ENCODE data around the gene OR2D3.

OR2D3 gene

GRCh38 chr11:6919698-6920097 is 1.1 kb upstream of the OR2D3 start:
- no peak for TF ChIP-seq CTCF (IDR thresholded peaks at IDR 0.05; ENCODE audit: low read depth, low read length, poor library complexity, severe bottlenecking)
- TF ChIP-seq EZH2phosphoT487 (IDR thresholded peaks at IDR 0.05; ENCODE audit: borderline replicate concordance, low read length) = no peak
- Histone ChIP-seq H3K9me2 (replicated peaks; ENCODE audit: control insufficient read depth, low read length) (no peaks in the 10 kb centered on the region), H3K4me1 (ENCODE audit: control insufficient read depth, low read length) (no peaks in the 10 kb centered on the region), H3F3A (ENCODE audit: control insufficient read depth, insufficient read depth) (no peaks in the 10 kb centered on the region), H3K27me3 (ENCODE audit: control insufficient read depth, low read length) (no peaks in the 10 kb centered on the region), H4K20me1 (ENCODE audit: control insufficient read depth, insufficient read depth, low read depth, low read length) (no peaks in the 10 kb centered on the region), H3K9me3 (ENCODE audit: control insufficient read depth, insufficient read depth, low read length) (no peaks in the 10 kb centered on the region), H3K27ac (ENCODE audit: low read depth, low read length) (no peak overlapping the region), H3K4me2 (ENCODE audit: low read length) (no peak overlapping the region), H3K36me3 (ENCODE audit: control insufficient read depth, low read length) (no peaks in the 10 kb centered on the region), H3K4me3 (ENCODE audit: low read length) (no peak overlapping the region), H3K79me2 (ENCODE audit: control insufficient read depth, low read length) (no peaks in the 10 kb centered on the region)

GRCh38 chr11:6925007-6925577 is 4.3 kb downstream of the OR2D3 start:
- Histone ChIP-seq H4K20me1 (ENCODE audit: control insufficient read depth, insufficient read depth, low read depth, low read length) (no peaks in the 10 kb centered on the region), H3K4me1 (ENCODE audit: control insufficient read depth, low read length) (peaks cover 34% of the 10 kb centered on the region), H3K27ac (ENCODE audit: low read depth, low read length) (no peak overlapping the region), H3K36me3 (ENCODE audit: control insufficient read depth, low read length) (peaks cover 32% of the 10 kb centered on the region), H3K9me2 (replicated peaks; ENCODE audit: control insufficient read depth, low read length) (no peaks in the 10 kb centered on the region), H3K79me2 (ENCODE audit: control insufficient read depth, low read length) (peaks cover 35% of the 10 kb centered on the region), H3K27me3 (ENCODE audit: control insufficient read depth, low read length) (no peaks in the 10 kb centered on the region), H3F3A (ENCODE audit: control insufficient read depth, insufficient read depth) (peaks cover 7% of the 10 kb centered on the region), H3K4me3 (ENCODE audit: low read length) (no peak overlapping the region), H3K9me3 (ENCODE audit: control insufficient read depth, insufficient read depth, low read length) (no peaks in the 10 kb centered on the region), H3K4me2 (ENCODE audit: low read length) (no peak overlapping the region; the same call in 1 of the 2 replicates)
- TF ChIP-seq EZH2phosphoT487 (IDR thresholded peaks at IDR 0.05; ENCODE audit: borderline replicate concordance, low read length) (no peak), CTCF (IDR thresholded peaks at IDR 0.05; ENCODE audit: low read depth, low read length, poor library complexity, severe bottlenecking) (no peak)

GRCh38 chr11:6925636-6926207 is 4.9 kb downstream of the OR2D3 start:
- no peaks in the 10 kb centered on the region for H3K9me2 ChIP-seq (replicated peaks; ENCODE audit: control insufficient read depth, low read length)
- peak overlapping the region; percentile 94 for H3K4me3 ChIP-seq (ENCODE audit: low read length)
- no peaks in the 10 kb centered on the region for H3K9me3 ChIP-seq (ENCODE audit: control insufficient read depth, insufficient read depth, low read length)
- peaks cover 34% of the 10 kb centered on the region for H3K4me1 ChIP-seq (ENCODE audit: control insufficient read depth, low read length)
- no peaks in the 10 kb centered on the region for H4K20me1 ChIP-seq (ENCODE audit: control insufficient read depth, insufficient read depth, low read depth, low read length)
- peaks cover 37% of the 10 kb centered on the region for H3K36me3 ChIP-seq (ENCODE audit: control insufficient read depth, low read length)
- peaks cover 40% of the 10 kb centered on the region for H3K79me2 ChIP-seq (ENCODE audit: control insufficient read depth, low read length)
- H3F3A ChIP-seq (ENCODE audit: control insufficient read depth, insufficient read depth) = peaks cover 7% of the 10 kb centered on the region
- TF ChIP-seq CTCF (IDR thresholded peaks at IDR 0.05; ENCODE audit: low read depth, low read length, poor library complexity, severe bottlenecking) (no peak), EZH2phosphoT487 (IDR thresholded peaks at IDR 0.05; ENCODE audit: borderline replicate concordance, low read length) (no peak)
- peak overlapping the region; percentile 27 for H3K27ac ChIP-seq (ENCODE audit: low read depth, low read length)
- no peaks in the 10 kb centered on the region for H3K27me3 ChIP-seq (ENCODE audit: control insufficient read depth, low read length)
- H3K4me2 ChIP-seq (ENCODE audit: low read length) = peak overlapping the region; percentile 64
